GM18508 (cell line): ENCODE data around the gene KDM7A.
"Not testable (repeated sequence)": the region's sequence is repeated elsewhere in the genome, so short reads cannot be mapped to it uniquely, and the experiment has no call there.

Experiments
- ATAC-seq: cut with Tn5 transposase; IDR thresholded peaks from one replicate; pipeline ENCODE4 v1.9.1; 2021; ENCODE audit warnings: moderate number of reproducible peaks; ENCODE audit not compliant: insufficient read depth, unreplicated experiment

KDM7A gene

DNA sequence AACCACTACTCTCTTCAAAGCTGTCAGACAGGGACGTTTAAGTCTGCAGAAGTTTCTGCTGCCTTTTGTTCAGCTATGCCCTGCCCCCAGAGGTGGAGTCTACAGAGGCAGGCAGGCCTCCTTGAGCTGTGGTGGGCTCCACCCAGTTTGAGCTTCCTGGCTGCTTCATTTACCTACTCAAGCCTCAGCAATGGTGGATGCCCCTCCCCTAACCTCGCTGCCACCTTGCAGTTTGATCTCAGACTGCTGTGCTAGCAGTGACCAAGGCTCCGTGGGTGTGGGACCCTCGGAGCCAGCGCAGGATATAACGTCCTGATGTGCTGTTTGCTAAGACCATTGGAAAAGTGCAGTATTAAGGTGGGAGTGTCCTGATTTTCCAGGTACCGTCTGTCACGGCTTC lies 68.0 kb downstream of the KDM7A start:
- not testable (repeated sequence) for ATAC-seq

DNA sequence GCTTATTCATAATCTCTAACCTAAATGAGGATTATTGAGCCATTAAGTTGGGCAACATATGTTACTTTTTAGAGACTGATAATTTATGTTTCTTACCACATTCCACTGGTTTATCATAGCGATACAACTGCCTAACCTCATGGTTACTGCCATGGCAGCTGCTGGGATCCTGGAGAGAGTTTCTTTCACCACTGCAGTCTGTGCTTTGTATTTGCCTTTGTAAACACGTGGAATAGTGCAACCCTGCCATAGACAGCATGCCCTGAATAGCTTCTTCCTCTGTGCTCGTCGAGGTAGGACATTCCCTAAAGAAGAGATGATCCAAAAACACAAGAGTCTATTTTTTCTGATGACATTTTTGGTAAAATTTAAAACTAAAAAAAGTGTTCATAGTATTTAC lies 80.3 kb downstream of the KDM7A start:
- no peak for ATAC-seq

DNA sequence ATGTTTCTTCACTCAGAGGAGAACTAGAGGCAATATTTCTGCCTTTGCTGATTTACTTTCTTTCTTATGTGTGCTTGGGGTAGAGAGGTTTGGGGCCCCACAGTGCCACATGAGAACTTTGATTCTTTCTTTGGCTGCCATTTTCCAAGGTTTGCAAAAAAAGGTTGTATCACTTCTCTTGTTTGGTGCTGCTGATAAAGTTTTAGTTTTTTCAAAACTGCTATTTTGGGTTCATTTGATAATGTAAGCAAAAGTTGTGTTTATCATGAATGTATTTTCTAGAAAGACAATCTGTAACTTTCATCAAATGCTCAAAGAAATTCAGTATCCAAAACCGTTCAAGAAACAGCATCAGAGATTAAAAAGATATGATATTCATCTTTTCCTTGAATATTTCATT lies 83.4 kb downstream of the KDM7A start:
- no peak for ATAC-seq

DNA sequence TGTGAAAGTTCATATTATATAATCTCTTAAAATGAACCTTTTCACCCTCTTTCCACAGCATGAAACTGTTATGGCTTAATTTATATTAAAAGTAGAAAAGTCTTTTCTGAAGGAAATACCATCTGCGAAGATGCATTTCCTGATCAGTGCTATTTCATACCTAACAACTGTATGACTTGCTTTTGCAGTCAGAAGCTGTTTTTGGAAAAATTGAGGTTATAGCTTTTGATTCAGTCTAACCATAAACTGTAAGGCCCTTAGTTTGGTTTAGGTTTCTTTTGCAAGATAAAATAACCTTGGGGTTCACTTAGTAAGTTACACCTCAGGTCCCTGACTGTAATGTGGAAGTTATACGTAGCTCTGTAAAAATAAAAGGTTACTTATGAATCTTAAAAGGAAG lies 91.3 kb downstream of the KDM7A start:
- no peak for ATAC-seq

DNA sequence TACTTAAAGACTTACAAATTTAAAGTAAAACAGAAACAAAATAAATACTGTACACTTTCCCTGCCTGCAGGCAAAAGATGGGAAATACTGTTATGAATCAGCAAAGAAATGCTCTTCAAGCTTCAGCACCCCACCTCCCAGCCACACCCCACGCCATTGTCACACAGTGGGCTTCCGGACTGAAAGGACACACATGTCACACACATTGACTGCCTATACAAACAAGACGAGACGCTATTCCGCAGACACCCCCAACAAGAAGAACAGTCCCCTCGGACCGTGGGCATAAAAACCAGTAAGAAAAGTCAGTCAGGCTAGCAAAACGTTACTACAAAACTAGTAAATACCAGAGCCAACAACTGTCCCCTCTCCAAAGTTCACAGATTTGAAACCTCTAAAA lies 91.8 kb downstream of the KDM7A start:
- peak; percentile 93 for ATAC-seq

DNA sequence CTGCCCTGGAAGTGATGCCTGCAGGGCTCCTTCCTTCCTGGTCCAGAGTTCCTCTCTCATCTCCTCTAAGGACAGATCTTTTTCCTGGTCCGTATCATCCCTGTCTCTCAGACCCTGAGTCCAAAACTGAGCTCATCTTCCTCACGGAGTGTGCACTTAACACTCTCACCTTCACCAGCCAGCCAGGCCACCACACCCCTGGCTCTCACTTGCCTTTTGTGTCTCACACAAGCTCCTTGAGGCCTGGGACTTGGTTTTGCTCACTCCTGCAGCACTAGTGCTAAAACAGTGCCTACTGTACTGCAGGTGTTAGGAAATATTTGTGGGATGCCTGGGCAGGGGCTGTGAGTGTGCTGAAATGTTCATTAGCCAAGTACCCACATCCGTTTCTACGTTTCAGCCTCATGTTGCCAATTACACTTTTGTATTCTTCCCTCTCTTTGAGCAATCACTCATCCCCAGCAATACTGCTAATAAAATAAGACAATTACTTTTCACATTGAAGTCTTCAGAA lies 92.6 kb downstream of the KDM7A start:
- ATAC-seq = no peak

DNA sequence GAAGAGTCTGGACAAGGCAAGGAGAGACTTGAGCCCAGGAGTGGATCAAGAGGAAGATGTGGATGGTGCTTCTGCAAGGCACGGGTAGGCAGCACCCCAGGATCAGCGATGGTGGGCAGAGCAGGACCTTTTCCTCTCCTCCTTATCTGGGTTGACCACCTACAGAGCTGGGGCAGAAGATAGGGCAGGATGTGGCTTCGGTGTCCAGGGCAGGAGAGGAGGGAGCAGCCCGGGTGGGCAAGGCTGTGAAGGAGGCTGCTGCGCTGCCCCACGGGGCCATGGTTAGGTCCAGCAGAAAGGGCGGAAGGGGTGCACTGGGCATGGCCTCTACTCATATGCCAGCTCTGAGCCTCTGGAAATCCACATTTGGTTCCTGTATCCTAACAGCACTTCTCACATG lies 94.0 kb downstream of the KDM7A start:
- no peak for ATAC-seq

DNA sequence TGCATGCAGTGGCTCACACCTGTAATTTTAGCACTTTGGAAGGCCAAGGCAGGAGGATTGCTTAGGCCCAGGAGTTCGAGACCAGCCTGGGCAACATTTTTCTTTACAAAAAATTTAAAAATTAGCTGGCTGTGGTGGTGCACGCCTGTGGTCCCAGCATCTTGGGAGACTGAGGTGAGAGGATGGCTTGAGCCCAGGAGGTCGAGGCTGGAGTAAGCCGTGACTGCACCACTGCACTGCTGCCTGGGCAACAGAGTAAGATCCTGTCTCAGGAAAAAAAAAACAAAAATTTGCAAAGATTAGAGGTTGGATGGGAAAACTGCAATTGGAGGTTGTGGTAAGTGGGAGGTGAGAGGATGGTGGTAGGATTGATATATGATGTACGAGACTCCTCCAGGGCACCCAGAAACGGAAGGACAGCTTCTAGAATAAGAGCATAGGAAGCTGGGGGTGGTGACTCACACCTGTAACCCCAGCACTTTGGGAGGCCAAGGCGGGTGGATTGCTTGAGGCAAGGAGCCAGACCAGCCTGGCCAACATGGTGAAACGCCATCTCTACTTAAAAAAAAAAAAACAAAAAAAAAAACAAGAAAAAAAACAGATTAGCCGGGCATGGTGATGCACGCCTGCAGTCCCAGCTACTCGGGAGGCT lies 94.9 kb downstream of the KDM7A start:
- ATAC-seq = no peak

DNA sequence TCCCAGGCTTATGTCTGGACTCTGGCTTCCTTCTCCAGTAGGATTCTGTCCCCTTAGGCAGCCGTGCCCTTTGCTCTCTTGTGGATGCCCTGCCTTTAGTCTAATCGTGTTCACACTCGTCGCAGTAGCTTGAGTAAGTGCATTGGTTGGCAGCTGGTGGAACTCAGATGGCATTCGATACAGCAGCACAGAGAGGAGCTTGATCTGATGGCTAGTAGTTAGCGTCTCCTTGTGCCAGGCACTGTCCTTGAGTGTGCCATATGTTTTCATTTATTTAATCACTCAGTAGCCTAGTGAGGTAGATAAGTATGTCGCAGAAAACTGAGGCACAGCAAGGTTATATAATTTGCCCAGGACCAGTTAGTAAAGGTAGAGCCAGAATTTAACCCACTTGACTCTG lies 95.9 kb downstream of the KDM7A start:
- no peak for ATAC-seq

DNA sequence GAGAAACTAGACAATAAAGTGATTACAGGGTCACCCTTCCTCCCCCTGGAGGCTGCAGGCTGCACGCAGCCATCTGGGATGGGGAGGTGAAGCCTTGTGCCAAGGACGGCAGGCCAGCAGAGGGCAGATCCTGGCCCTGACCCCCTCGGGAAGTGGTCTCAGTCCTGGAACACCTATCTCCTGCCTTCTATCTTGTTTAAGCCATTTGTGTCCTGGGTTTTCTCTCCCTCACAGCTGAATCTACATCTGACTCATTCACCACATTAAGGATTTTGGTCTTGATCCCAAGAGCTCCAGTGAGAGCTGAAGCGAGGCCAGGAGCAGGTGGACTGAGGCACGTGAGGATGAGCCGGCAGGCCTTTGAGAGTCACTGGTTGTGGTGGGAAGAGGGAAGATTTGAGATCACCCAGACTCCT lies 97.7 kb downstream of the KDM7A start:
- no peak for ATAC-seq

DNA sequence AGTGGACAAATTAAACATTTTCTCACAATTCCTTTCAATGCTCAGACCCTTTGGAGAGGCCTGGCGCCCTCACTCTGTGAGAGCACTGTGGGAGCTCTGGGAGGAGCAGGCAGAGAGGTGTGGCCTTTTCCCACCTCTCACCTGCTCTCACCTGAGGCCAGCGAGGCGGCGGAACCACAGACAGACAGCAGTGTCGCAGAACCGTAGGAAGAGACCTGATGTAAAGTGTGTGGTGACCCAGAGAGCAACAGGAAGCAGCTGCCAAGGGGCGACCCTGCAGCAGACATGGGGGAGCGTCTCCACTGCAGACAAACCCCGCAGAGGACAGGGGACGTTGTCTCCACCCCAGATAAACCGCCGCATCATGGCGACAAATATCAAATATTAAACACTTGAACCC lies 98.4 kb downstream of the KDM7A start:
- ATAC-seq = no peak

DNA sequence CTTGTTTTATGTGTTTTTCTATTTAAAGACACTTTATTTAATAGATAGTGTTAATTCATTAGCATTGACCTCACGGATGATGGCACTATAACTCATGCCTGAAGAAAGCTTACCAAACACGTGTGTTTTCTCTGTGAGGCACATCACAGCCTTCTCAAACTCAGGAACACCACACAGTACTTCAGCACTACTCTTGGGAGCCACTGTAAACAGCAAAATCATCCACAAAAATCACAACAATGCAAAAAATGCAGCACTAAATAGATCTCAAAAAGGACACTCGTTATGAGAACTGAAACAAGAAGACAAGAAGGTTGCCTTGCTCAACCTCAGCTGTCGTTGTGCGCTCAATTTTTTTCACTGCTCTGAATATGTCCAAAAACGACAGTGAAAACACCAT lies 102.0 kb downstream of the KDM7A start:
- ATAC-seq = no peak

DNA sequence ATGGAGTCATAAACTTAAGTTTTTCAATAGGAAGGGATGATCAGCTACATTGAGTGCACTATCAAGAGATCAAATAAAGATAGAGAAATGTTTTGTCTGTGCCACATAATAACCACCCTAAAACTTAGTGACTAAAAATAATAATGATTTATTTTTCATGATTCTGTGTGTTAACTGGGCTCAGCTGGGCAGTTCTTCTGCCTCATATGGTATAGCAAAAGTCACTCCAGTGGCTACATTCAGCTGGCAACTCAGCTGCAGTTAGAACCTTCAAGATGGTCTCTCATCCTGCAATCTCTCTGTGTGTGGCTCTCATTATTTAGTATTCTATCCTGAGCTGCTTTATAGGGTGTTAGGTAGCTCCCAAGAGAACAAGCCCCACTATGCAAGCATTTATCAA lies 106.2 kb downstream of the KDM7A start:
- no peak for ATAC-seq

DNA sequence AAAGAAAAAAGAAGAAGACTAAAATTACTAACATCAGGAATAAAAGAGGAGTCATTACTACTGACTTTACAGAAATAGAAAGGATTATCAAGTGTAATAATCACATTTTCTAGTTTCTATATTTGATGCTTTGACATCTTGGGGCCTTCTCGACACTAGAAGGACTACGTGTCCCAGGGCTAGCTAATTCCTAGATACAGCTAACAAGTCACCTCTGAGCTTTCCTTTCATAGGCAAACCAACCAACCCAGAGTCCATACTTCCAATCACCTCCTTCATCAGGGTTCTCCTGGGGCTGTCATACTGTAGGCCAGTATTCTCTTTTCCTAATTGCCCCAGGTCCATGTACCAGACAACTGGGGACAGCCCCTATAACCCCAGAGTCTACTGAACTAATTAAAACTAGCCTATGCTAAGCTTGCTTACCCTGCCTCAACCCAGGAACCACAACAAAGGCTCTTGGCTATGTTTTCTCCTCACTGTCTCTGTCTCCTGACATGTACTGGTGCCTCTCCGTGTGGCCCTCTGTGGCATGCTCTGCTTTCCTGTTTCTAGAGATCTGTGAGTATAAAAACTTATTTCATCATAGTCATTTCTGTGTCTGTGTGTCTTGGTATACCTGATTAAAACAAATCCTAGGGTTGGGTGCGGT lies 107.4 kb downstream of the KDM7A start:
- ATAC-seq = no peak

DNA sequence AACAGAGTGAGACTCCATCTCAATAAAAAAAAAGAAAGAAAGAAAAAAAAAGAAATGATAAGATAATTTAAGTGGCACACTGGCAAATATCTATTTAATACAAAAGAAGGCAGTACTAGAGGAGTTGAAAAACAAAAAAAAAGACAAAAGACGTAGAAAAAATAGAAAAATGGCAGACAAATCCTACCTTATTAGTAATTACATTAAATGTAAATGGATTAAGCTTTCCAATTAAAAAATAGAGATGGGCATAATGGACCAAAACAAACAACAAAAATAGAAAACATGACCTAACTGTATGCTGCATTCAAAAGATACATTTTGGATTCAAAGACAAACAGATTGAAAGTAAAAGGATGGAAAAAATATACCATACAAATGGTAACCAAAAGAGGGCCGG lies 108.8 kb downstream of the KDM7A start:
- ATAC-seq = no peak

DNA sequence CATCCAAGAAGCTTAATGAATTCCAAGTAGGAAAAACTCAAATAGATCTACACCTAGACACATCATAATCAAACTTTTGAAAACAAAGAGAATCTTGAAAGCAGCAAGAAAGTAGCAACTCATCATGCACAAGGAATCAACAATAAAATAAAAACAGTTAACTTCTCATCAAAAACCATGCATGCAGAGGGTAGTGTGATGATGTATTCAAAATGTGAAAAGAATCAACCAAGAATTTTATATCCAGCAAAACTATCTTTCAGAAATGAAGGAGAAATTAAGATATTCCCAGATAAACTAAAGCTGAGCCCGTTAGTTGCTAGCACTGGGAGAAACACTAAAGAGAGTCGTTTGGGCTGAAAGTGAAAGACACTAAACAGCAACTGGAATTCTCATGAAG lies 109.7 kb downstream of the KDM7A start:
- no peak for ATAC-seq

DNA sequence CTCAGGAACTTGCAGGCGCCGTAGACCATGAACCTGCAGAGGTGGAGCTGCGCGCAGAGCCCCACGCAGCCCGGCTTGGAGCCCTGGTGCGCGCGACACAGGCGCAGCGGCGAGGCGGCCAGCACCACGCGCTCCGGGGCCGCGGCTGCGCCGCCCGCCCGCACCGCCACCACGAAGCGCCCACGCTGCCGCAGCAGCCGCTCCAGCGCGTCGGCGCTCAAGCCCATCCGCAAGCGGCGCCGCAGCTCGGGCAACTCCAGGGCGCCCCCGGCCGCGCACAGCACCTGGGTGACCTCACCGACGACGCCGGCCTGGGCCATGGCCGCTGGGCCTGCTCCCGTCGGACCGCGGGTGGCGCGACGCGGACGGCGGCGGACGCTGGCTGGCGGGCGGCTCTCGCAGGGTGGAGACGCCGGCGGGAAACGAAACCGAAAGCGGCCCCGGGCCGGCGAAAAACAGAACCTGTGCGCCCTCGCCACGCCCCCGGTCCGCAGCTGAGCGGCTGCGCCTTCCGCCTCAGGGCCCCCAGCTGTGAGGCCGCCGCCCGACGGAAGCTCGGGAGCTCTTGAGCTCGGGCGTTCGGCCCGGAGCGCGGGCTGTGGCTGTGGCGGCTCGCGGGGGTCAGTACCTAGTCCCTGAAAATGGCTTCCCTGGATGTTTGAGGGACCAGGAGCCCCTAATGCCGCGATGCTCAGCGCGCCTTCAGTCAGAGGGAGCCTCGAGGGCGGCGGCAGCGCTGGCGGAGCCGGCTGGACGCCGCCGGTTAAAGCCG lies 114.1 kb downstream of the KDM7A start, which contains the start of gene PARP12:
Gene PARP12 (minus strand): TSS at position 424 of the 772 bp plus-strand sequence. CDS start 104 bp downstream, at position 320.
- peak; percentile 63 for ATAC-seq

DNA sequence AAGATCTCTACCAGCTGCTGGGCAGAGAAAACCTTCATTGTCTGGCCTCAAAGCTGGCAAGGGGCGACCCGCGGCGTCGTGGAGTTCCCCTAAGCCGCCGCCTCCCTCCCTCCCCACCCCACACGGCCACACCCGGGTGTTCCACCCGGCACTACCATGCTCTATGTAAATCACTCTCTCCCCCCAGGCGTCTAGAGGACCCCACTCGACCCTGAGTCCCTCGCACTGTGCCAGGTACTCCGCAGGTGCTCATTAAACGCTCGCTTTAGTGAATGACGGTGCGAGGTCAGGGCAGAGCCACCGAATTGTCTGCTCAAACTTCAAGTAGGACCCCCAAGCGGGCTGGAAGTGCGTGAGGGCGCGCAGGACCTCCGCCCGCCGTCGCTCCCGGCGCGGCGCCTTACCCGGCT lies 114.7 kb downstream of the KDM7A start:
- ATAC-seq = peak; percentile 8

DNA sequence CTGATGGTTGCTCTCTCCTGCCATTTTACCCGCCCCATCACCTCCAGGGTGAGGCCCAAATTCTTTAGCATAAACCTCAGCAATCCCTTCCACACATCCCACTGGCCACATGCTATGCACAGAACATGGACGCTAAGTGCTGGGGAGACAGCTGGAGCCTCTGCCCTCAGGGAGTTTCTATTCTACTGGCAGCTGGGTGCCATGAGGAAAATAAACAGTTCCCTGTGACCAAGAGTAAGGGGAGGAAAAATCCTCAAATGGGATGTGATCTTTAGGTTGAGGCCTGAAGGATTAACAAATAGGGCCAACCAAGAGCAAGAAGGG lies 115.2 kb downstream of the KDM7A start:
- ATAC-seq = no peak

DNA sequence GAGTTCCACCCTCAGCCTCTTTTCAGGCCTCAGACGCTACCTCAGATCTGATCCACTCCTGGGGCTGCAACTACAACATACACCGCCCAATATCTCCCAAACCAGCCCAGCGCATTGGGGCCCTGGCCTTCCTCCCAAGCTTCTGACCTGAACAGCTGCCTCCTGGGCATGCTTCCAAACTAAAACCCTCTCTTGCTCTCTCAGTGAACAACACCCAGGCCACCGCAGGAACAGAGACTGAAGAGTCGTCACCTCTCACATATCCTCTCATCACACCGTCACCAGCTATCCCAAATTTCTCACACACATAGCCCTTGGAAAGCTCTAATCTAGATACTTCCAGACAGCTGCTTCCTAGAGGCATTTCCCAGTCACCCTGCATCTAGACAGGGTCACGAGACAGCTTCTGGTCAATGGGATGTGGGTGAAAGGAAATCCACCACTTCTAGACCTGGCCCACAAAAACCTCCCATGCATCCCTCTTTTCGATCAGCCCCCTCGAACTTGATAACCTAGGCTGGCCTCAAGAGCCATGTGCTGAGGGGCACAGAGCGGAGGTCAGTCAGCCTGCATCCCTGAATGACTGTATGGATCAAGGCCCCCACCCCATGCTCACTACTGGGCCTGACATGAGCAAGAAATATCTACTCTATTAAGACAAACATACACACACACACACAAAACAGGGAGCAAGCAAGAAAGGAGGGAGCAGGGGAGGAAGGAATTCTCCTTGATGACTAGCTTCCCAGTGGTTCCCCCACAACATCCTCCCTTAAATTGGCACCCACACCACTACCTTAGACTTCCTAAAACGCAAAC lies 115.8 kb downstream of the KDM7A start:
- no peak for ATAC-seq

DNA sequence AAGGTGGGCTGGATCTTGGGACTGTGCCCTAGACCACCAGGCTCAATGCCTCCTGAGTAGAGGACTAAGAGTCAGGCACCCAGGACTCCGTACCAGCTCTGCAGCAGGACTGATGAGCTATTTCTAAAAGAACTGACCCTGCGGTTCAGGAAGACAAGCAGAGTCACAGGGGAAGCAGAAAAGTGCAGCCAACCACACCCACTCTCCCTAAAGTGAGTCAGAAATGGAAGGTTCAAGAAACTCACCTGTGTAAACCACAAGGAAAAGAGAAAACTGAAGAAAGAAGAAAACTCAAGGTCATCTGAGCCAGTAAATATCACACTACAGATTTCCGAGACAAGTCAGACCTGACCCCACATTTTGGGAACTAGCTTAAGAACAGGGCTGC lies 116.5 kb downstream of the KDM7A start:
- ATAC-seq = no peak
